ENCODE measurements around the gene NINJ2.

NINJ2 gene

GRCh38 chr12:681568-682256 is 18.5 kb upstream of the NINJ2 start:
- H3K4me3 ChIP-seq (ENCODE audit: low read depth, low read length), result no peak overlapping the region
- TF ChIP-seq CTCF (IDR thresholded peaks at IDR 0.05; ENCODE audit: low read depth, low read length), result no peak

GRCh38 chr12:678747-679712 is 15.8 kb upstream of the NINJ2 start:
- no peak for TF ChIP-seq CTCF (IDR thresholded peaks at IDR 0.05; ENCODE audit: low read depth, low read length)
- no peak overlapping the region for H3K4me3 ChIP-seq (ENCODE audit: low read depth, low read length)

GRCh38 chr12:675562-675961 is 12.3 kb upstream of the NINJ2 start:
- H3K4me3 ChIP-seq (ENCODE audit: low read depth, low read length), result no peak overlapping the region
- TF ChIP-seq CTCF (IDR thresholded peaks at IDR 0.05; ENCODE audit: low read depth, low read length), result no peak

GRCh38 chr12:674272-674781 is 11.1 kb upstream of the NINJ2 start:
- H3K4me3 ChIP-seq (ENCODE audit: low read depth, low read length), result no peak overlapping the region
- no peak for TF ChIP-seq CTCF (IDR thresholded peaks at IDR 0.05; ENCODE audit: low read depth, low read length)

- TF ChIP-seq CTCF (IDR thresholded peaks at IDR 0.05; ENCODE audit: low read depth, low read length), result no peak
- no peak overlapping the region for H3K4me3 ChIP-seq (ENCODE audit: low read depth, low read length)
Observed at GRCh38 chr12:673849-674248, 10.6 kb upstream of the NINJ2 start.

GRCh38 chr12:669576-669945 is 6.3 kb upstream of the NINJ2 start:
- no peak overlapping the region for H3K4me3 ChIP-seq (ENCODE audit: low read depth, low read length)
- TF ChIP-seq CTCF (IDR thresholded peaks at IDR 0.05; ENCODE audit: low read depth, low read length), result no peak

- TF ChIP-seq CTCF (IDR thresholded peaks at IDR 0.05; ENCODE audit: low read depth, low read length), result no peak
- H3K4me3 ChIP-seq (ENCODE audit: low read depth, low read length), result no peak overlapping the region
Observed at GRCh38 chr12:668090-668481, 4.8 kb upstream of the NINJ2 start.
